Mammary epithelial cell (primary cell): ENCODE measurements around the gene CUX1.

ENCODE experiments used
- EZH2 ChIP-seq: IDR thresholded peaks from 2 replicates; pipeline ENCODE4 v1.6.1; 2012; ENCODE audit warnings: low read length, inconsistent platforms, borderline replicate concordance
- TF ChIP-seq, protein P1 (sequence below), 2 donors: IDR thresholded peaks in 1 of 2; conservative IDR thresholded peaks in 1 of 2; 2 replicates each; pipeline ENCODE4 v1.5.1; 2011 to 2012; ENCODE audit warnings: inconsistent platforms in 2 of 2, low read length in 2 of 2, mild to moderate bottlenecking in 2 of 2, control low read depth in 1 of 2, low read depth in 1 of 2; ENCODE audit not compliant: insufficient read depth in 1 of 2; ENCODE audit errors: extremely low read depth in 1 of 2

GRCh38 chr7:102019461-102019860, 202.0 kb downstream of the CUX1 start:
- TF ChIP-seq, protein P1, sequence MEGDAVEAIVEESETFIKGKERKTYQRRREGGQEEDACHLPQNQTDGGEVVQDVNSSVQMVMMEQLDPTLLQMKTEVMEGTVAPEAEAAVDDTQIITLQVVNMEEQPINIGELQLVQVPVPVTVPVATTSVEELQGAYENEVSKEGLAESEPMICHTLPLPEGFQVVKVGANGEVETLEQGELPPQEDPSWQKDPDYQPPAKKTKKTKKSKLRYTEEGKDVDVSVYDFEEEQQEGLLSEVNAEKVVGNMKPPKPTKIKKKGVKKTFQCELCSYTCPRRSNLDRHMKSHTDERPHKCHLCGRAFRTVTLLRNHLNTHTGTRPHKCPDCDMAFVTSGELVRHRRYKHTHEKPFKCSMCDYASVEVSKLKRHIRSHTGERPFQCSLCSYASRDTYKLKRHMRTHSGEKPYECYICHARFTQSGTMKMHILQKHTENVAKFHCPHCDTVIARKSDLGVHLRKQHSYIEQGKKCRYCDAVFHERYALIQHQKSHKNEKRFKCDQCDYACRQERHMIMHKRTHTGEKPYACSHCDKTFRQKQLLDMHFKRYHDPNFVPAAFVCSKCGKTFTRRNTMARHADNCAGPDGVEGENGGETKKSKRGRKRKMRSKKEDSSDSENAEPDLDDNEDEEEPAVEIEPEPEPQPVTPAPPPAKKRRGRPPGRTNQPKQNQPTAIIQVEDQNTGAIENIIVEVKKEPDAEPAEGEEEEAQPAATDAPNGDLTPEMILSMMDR (conservative IDR thresholded peaks at IDR 0.05 in 1 of 2, IDR thresholded peaks at IDR 0.05 in 1 of 2; ENCODE audit: extremely low read depth in 1 of 2, insufficient read depth in 1 of 2, low read depth in 1 of 2, low read length in 2 of 2): no peak
- TF ChIP-seq EZH2: no peak
